Osteocyte (in vitro differentiated cells): ENCODE results near the gene CD48. TPM values are rescaled to one million over a fixed set of nuclear protein-coding genes. Genes with fewer than 3 reads are reported as not detected.

Experiments
- DNase-seq: peaks from one replicate; pipeline ENCODE4 v3.0.0; 2021; ENCODE audit warnings: mixed read lengths; ENCODE audit not compliant: unreplicated experiment; ENCODE audit errors: extremely low spot score
- H3K27ac Mint-ChIP-seq: one replicate; pipeline ENCODE4 v1.8.0; 2021; ENCODE audit warnings: mild to moderate bottlenecking, mixed read lengths; ENCODE audit not compliant: unreplicated experiment
- H3K27me3 Mint-ChIP-seq: one replicate; pipeline ENCODE4 v1.8.0; 2021; ENCODE audit warnings: mixed read lengths; ENCODE audit not compliant: unreplicated experiment
- H3K36me3 Mint-ChIP-seq: one replicate; pipeline ENCODE4 v1.8.0; 2021; ENCODE audit warnings: mixed read lengths; ENCODE audit not compliant: unreplicated experiment
- H3K4me1 Mint-ChIP-seq: one replicate; pipeline ENCODE4 v1.8.0; 2021; ENCODE audit warnings: mixed read lengths; ENCODE audit not compliant: unreplicated experiment
- H3K4me3 Mint-ChIP-seq: one replicate; pipeline ENCODE4 v1.8.0; 2021; ENCODE audit warnings: mild to moderate bottlenecking, moderate library complexity, mixed read lengths; ENCODE audit not compliant: unreplicated experiment
- H3K9me3 Mint-ChIP-seq: one replicate; pipeline ENCODE4 v1.8.0; 2021; ENCODE audit warnings: mixed read lengths; ENCODE audit not compliant: unreplicated experiment
- CTCF ChIP-seq: fragments of 200-600 bp; sonication (generic); IDR thresholded peaks from 2 replicates; pipeline ENCODE4 v1.5.0; 2021; ENCODE audit warnings: antibody characterized with exemption, mild to moderate bottlenecking, moderate library complexity
- total RNA-seq: library from RNA; stranded (reverse); gene quantifications from 2 replicates; pipeline ENCODE4 v1.2.1, GENCODE V29; 2021

The CD48 gene
- total RNA-seq, 1 donor from 2014 or later, result not detected

GRCh38 chr1:160746836-160747500, 35.3 kb upstream of the CD48 start:
- Mint-ChIP-seq H3K4me3 (no peak overlapping the region), H3K4me1 (no peaks in the 10 kb centered on the region), H3K36me3 (no peaks in the 10 kb centered on the region), H3K27me3 (no peaks in the 10 kb centered on the region), H3K9me3 (no peaks in the 10 kb centered on the region), H3K27ac (no peak overlapping the region)
- no peak for TF ChIP-seq CTCF
- no peak for DNase-seq

GRCh38 chr1:160745551-160745950, 33.9 kb upstream of the CD48 start:
- H3K27me3 Mint-ChIP-seq, result no peaks in the 10 kb centered on the region

GRCh38 chr1:160744852-160745520, 33.4 kb upstream of the CD48 start:
- no peaks in the 10 kb centered on the region for H3K36me3 Mint-ChIP-seq
- no peak for TF ChIP-seq CTCF
- no peak overlapping the region for H3K27ac Mint-ChIP-seq
- no peaks in the 10 kb centered on the region for H3K27me3 Mint-ChIP-seq
- no peak for DNase-seq
- H3K4me3 Mint-ChIP-seq, result no peak overlapping the region
- no peaks in the 10 kb centered on the region for H3K4me1 Mint-ChIP-seq
- no peaks in the 10 kb centered on the region for H3K9me3 Mint-ChIP-seq

More at GRCh38 chr1:160745551-160745950, 33.9 kb upstream of the CD48 start:
- TF ChIP-seq CTCF, result no peak
- Mint-ChIP-seq H3K36me3 (no peaks in the 10 kb centered on the region), H3K4me1 (no peaks in the 10 kb centered on the region), H3K9me3 (no peaks in the 10 kb centered on the region), H3K4me3 (no peak overlapping the region), H3K27ac (no peak overlapping the region)
- DNase-seq, result no peak

GRCh38 chr1:160744199-160744851, 32.7 kb upstream of the CD48 start:
- H3K4me3 Mint-ChIP-seq, result no peak overlapping the region
- H3K27ac Mint-ChIP-seq, result no peak overlapping the region
- no peaks in the 10 kb centered on the region for H3K27me3 Mint-ChIP-seq
- H3K9me3 Mint-ChIP-seq, result no peaks in the 10 kb centered on the region
- TF ChIP-seq CTCF, result no peak
- DNase-seq, result no peak
- no peaks in the 10 kb centered on the region for H3K36me3 Mint-ChIP-seq
- no peaks in the 10 kb centered on the region for H3K4me1 Mint-ChIP-seq

GRCh38 chr1:160743266-160743665, 31.6 kb upstream of the CD48 start:
- DNase-seq, result no peak
- Mint-ChIP-seq H3K4me1 (no peaks in the 10 kb centered on the region), H3K4me3 (no peak overlapping the region), H3K36me3 (no peaks in the 10 kb centered on the region), H3K27ac (no peak overlapping the region), H3K9me3 (no peaks in the 10 kb centered on the region), H3K27me3 (no peaks in the 10 kb centered on the region)
- TF ChIP-seq CTCF, result no peak
